HG02798 (cell line): ENCODE measurements around the gene BRI3.

Experiments
- ATAC-seq: cut with Tn5 transposase; IDR thresholded peaks from one replicate; pipeline ENCODE4 v1.9.1; 2021; ENCODE audit warnings: mild to moderate bottlenecking; ENCODE audit not compliant: unreplicated experiment, poor library complexity

The BRI3 gene

DNA sequence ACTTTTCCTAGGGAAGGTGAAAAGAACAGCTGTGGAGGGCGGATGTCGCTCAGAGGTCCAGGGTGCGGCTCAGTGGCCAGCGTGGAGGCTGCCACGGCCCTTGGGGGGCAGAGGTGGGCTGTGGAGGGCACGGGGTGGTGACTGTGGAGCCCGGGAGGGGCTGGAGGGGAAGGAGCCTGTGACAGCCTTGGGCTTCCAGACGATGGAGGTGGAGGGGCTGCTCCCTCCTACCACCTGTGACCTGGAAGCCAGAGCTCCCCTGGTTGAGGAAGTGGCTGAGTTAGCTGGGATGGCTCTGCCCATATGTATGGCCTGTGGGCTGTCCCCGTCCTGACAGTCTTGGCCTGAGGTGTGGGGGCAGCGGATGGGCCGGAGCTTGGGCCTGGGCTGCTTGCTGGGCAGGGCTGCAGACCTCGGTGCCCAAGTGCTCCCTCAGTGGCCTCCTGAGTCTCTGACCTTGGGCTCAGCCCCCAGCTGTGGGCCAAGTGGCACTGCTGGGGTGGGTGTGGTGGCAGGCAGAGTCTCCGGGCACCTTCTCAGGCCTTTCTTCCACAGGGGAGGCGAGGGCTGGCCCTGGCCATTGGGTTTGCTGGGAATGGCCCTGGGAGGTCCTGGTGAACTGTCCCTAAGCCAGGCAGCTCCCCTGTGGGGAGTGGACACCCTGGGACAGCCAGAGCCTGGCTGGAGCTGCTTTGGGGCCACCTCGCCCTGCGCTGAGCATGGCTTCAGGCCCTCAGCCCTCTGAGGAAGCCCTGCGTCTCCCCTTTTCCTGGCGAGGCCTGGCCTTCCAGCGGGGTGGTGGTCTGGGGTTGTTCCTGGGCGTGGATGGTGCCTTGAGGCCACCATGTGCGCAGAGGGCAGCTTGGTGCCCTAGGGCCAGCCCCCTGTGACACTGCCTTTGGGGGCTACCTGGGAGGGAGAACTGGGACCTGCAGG is 3.9 kb downstream of the BRI3 start:
- no peak for ATAC-seq

- no peak for ATAC-seq
Observed at GRCh38 chr7:98286093-98286539, 4.6 kb downstream of the BRI3 start.

GRCh38 chr7:98286701-98287485 is 5.4 kb downstream of the BRI3 start:
- ATAC-seq = no peak

DNA sequence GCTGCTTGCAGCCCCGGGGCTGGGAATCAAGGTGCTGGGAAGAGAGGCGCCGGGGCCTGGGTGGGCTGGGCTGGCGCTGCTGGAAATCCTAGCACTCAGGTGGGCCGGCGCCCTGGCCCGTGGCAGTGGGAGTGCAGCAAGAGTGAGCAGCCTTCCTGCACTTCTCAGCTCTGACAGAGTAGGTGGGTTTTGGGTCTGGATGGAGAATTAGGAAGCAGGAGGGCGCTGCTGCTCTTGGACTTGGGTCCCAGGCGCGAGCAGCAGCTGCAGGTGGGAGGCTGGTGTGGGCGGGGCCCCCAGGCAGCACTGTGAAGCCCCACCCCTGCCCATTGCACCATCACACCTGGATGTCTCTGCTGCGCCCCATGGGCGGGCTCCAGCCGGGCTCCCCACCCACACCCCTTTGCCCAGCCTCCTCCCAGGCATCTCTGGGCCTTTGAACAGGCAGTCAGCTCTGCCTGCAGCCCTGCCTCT is 6.0 kb downstream of the BRI3 start:
- ATAC-seq = no peak

GRCh38 chr7:98288064-98288823 is 6.8 kb downstream of the BRI3 start:
- no peak for ATAC-seq

DNA sequence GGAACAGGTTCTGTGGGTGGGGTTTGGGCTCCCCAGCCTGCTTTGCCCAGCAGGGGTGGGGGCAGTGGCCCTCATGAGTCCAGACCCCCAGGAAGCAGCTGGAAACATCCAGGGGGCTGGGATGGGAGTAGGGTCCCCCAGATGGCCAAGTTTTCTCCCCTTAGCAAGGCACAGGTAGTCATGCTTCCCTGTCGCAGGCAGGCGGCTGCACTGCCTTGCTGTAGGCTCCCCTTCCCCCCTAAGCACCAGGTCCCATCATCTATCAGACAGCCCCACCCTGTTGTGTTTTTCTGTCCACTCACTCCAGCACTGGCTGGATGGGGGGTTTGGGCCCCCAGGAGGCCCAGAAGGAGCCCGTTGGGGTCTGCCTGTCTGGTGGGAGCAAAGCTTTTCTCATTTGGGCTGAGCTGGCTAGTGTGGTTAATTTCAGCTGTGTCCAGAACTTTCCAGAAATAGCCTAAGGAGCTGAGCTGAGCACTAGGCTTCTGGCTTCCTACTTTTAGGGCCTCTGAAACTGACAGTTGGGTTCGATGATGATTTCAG is 7.9 kb downstream of the BRI3 start:
- ATAC-seq = no peak

- no peak for ATAC-seq
Observed at GRCh38 chr7:98291717-98292116, 10.2 kb downstream of the BRI3 start.

- ATAC-seq = no peak
Observed at GRCh38 chr7:98293265-98293664, 11.8 kb downstream of the BRI3 start.

GRCh38 chr7:98293746-98294145 is 12.3 kb downstream of the BRI3 start:
- no peak for ATAC-seq

DNA sequence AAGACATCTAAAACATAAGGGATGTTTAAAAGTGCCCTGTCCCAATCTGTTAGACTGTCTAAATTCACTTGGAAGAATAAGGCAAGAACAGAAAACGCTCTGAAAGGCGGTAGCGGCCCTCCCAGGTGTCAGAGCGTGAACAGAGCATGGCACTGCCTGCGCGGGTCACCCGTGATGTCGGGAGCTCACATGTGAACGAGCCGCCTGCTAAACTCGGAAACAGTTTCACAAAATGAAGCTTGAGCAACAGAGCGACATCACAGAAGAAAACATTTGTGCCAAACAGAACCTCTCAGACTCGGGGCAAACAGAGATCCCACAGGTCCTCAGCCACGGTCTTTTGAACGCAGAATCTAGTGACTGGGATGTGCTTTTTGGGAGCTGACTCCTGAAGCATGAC is 12.8 kb downstream of the BRI3 start:
- no peak for ATAC-seq

GRCh38 chr7:98294798-98295382 is 13.4 kb downstream of the BRI3 start:
- peak; percentile 62 for ATAC-seq

- no peak for ATAC-seq
Observed at GRCh38 chr7:98295467-98296192, 14.1 kb downstream of the BRI3 start.

GRCh38 chr7:98296833-98297232 is 15.3 kb downstream of the BRI3 start:
- ATAC-seq = no peak

- ATAC-seq = no peak
Observed at GRCh38 chr7:98297626-98298286, 16.3 kb downstream of the BRI3 start.

DNA sequence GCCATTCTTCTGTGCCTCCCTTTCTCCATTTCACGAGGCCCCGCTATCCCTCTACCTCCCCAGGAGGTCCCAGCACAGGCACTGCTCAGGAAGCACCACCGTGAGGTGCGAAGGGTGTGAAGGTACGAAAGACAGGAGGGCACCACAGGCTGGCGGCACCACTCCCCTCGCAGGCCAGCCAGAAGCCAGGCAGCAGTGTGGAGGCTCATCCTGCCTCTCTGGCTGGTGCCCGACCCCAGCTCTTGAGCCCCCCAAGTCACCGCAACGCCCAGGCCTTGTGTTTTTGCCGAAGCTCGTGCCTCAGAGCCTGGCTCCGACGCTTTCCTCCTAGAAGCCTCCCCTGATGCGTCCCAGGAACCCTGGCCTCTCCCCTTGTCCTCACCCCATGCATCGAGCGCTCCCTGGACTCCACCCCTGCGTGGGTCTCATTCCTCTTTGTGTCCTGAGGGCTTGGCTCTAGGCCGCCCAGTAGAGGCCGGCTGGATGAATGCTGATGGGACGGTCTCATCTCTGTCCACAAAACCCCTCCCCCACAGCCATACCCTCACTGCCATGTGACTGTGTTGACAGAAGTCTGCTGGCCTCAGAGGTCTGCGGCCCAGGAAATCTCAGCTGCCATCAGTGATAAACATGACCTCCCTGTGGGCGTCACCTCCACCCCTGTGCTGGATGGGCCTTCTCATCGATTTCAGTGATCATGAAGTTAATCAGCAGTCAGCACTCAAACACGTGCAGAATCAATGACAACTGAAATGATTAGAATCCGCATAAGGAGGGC is 19.3 kb downstream of the BRI3 start:
- no peak for ATAC-seq

DNA sequence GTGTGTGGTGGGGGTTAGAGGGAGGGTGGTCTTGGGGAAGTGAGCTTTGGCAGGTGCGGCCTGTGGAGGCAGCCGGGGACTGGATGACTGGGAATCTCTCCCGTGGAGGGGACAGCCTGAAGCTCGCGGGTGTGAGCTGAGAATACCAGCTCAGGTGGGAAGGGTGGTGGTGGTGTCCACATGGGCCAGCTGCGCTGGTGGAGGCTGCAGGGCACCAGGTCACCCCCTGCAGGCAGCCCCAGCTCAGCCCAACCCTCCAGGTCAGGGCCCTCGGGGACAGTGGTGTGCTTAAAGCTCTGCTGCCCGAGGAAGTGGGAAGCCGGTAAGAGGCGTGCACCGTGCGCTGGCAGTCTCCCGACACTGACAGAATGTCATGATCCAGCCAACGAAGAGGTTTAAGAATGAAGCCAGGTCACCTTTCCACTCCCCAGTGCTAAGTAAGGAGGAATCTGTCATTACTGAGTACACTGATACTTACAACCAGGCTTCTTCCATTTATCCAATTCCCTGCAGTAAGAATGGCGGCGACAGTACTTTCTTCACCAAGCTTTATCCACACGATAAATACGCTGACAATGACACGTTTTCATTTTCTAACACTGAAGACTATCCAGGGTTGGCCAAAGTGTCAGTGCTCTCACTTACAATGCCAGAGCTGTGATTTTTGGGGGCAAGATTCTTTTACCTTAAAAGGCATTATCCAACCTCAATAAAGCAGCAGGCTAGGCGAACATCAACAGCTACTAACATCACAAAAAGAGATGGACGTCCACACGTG is 20.4 kb downstream of the BRI3 start:
- no peak for ATAC-seq

GRCh38 chr7:98303176-98303865 is 21.8 kb downstream of the BRI3 start:
- ATAC-seq = no peak
